Urinary bladder (tissue), 4 donors: ENCODE measurements around the gene ANKS4B. TPM values are rescaled to one million over a fixed set of nuclear protein-coding genes. Genes with fewer than 3 reads are reported as not detected.
"Not testable (repeated sequence)": the region's sequence is repeated elsewhere in the genome, so short reads cannot be mapped to it uniquely, and the experiment has no call there.

Experiments
- DNase-seq: peaks from one replicate; pipeline ENCODE4 v3.0.0-alpha.2; 2015; ENCODE audit errors: extremely low spot score
- H3K27ac ChIP-seq: one replicate; pipeline ENCODE4 v1.5.1; 2013; ENCODE audit warnings: low read depth, mild to moderate bottlenecking, moderate library complexity
- H3K36me3 ChIP-seq: one replicate; pipeline ENCODE4 v1.6.1; 2013; ENCODE audit warnings: mild to moderate bottlenecking, moderate library complexity; ENCODE audit not compliant: insufficient read depth
- H3K4me1 ChIP-seq: one replicate; pipeline ENCODE4 v1.6.1; 2013; ENCODE audit warnings: mild to moderate bottlenecking, moderate library complexity; ENCODE audit not compliant: insufficient read depth
- H3K4me3 ChIP-seq: one replicate; pipeline ENCODE4 v1.5.1; 2013; ENCODE audit warnings: low read depth, low read length
- WGBS: extraction: QIAGEN DNeasy Blood & Tissue Kit; methylation state at CpG from one replicate; pipeline ENCODE4 v1.1.7; 2013; 5-methylcytosine and 5-hydroxymethylcytosine counted together
- polyA plus RNA-seq: library from polyadenylated mRNA; stranded (reverse); fragments of 200-250 nt; gene quantifications from one replicate; pipeline ENCODE4 v1.2.3, GENCODE V29; 2013
- total RNA-seq: library from RNA; depleted of rRNA; stranded (reverse); fragments of >200 nt; gene quantifications from one replicate; pipeline ENCODE4 v1.2.3, GENCODE V29; 2014
- donor health status: healthy with polysubstance abuse.
- donor health status: healthy.

The ANKS4B gene
- total and polyA plus RNA-seq, 2 donors, result 0.01 to 0.05 TPM

GRCh38 chr16:21226749-21227148 is 6.8 kb upstream of the ANKS4B start:
- no peak for DNase-seq
- Histone ChIP-seq H3K4me3 (no peak overlapping the region), H3K36me3 (no peaks in the 10 kb centered on the region), H3K4me1 (no peaks in the 10 kb centered on the region), H3K27ac (no peak overlapping the region)

DNA sequence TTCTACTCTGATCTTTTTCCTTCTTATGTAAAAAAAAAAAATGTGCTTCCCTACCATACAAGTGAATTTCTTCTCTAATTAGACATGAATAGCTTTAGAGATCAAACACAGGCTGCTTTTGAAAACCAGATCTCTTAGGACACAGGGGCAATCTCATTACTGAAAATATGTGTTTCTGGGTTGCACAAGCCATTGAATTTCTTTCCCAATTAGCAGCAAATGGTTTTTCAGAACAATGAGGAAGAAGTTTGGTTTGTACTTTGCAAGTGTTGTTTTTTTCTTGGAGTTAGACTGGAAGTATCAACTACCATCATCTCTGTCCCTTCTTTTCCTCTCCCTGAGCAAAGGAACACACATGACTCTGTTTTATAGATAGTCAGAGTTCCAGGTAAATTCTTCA is 5.6 kb upstream of the ANKS4B start:
- no peak overlapping the region for H3K4me3 ChIP-seq
- H3K36me3 ChIP-seq, result no peaks in the 10 kb centered on the region
- no peak for DNase-seq
- H3K4me1 ChIP-seq, result no peaks in the 10 kb centered on the region
- no peak overlapping the region for H3K27ac ChIP-seq

GRCh38 chr16:21228361-21228872 is 5.1 kb upstream of the ANKS4B start:
- 73% methylated on average over 2 of the region's 2 CpGs for WGBS
- Histone ChIP-seq H3K4me3 (no peak overlapping the region), H3K36me3 (no peaks in the 10 kb centered on the region), H3K4me1 (no peaks in the 10 kb centered on the region), H3K27ac (no peak overlapping the region)
- no peak for DNase-seq

GRCh38 chr16:21233045-21233520 is 416 bp upstream of the ANKS4B start:
- H3K27ac ChIP-seq, result no peak overlapping the region

GRCh38 chr16:21235199-21235585 is 1.7 kb downstream of the ANKS4B start:
- no peaks in the 10 kb centered on the region for H3K36me3 ChIP-seq
- H3K4me3 ChIP-seq, result no peak overlapping the region
- no peaks in the 10 kb centered on the region for H3K4me1 ChIP-seq
- no peak overlapping the region for H3K27ac ChIP-seq
- WGBS, result 80% methylated on average over 3 of the region's 3 CpGs
- no peak for DNase-seq

More at GRCh38 chr16:21233045-21233520, 416 bp upstream of the ANKS4B start:
- 97% methylated on average over 1 of the region's 1 CpG for WGBS
- no peaks in the 10 kb centered on the region for H3K4me1 ChIP-seq
- H3K36me3 ChIP-seq, result no peaks in the 10 kb centered on the region
- DNase-seq, result no peak
- H3K4me3 ChIP-seq, result no peak overlapping the region

- 83% methylated on average over 5 of the region's 5 CpGs for WGBS
- DNase-seq, result no peak
- Histone ChIP-seq H3K4me1 (no peaks in the 10 kb centered on the region), H3K4me3 (no peak overlapping the region), H3K36me3 (no peaks in the 10 kb centered on the region), H3K27ac (no peak overlapping the region)
Observed at GRCh38 chr16:21236831-21237230, 3.3 kb downstream of the ANKS4B start.

DNA sequence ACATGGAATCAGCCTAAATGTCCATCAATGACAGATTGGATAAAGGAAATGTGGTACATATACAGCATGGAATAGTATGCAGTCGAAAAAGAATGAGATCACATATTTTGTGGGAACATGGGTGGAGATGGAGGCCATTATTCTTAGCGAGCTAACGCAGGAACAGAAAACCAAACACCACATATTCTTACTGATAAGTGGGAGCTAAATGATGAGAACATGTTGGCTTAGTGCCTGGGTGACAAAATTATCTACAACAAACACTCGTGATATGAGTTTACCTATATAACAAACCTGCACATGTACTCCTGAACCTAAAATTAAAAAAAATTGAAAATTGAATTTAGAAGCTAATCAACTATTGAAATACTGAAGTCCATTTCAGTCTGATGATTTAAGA is 6.1 kb downstream of the ANKS4B start:
- WGBS, result 61% methylated on average over 4 of the region's 4 CpGs
- H3K4me3 ChIP-seq, result no peak overlapping the region
- no peaks in the 10 kb centered on the region for H3K4me1 ChIP-seq
- H3K36me3 ChIP-seq, result no peaks in the 10 kb centered on the region
- DNase-seq, result no peak
- H3K27ac ChIP-seq, result no peak overlapping the region

GRCh38 chr16:21242756-21243155 is 9.3 kb downstream of the ANKS4B start:
- Histone ChIP-seq H3K4me3 (no peak overlapping the region), H3K27ac (no peak overlapping the region), H3K4me1 (no peaks in the 10 kb centered on the region), H3K36me3 (no peaks in the 10 kb centered on the region)
- DNase-seq, result no peak
- 26% methylated on average over 2 of the region's 2 CpGs for WGBS

GRCh38 chr16:21244518-21245215 is 11.2 kb downstream of the ANKS4B start:
- Histone ChIP-seq H3K4me3 (no peak overlapping the region), H3K4me1 (no peaks in the 10 kb centered on the region), H3K36me3 (no peaks in the 10 kb centered on the region), H3K27ac (no peak overlapping the region)
- no peak for DNase-seq
- WGBS, result 54% methylated on average over 7 of the region's 7 CpGs

DNA sequence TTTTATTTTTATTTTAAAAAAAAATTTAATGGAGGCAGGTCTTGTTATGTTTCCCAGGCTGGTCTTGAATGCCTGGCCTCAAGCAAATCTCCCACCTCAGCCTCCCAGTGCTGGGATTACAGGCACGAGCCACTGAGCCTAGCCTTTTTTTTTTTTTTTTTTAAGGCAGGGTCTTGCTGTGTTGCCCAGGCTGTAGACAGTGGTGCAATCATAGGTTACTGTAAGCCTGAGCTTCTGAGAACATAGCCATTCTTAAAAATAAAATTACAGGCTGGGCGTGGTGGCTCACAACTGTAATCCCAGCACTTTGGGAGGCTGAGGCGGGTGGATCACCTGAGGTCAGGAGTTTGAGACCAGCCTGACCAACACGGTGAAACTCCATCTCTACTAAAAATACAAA is 14.7 kb downstream of the ANKS4B start:
- not testable (repeated sequence) for H3K4me3 ChIP-seq, DNase-seq, H3K36me3 ChIP-seq, H3K4me1 ChIP-seq, H3K27ac ChIP-seq
- WGBS, result 90% methylated on average over 4 of the region's 4 CpGs

DNA sequence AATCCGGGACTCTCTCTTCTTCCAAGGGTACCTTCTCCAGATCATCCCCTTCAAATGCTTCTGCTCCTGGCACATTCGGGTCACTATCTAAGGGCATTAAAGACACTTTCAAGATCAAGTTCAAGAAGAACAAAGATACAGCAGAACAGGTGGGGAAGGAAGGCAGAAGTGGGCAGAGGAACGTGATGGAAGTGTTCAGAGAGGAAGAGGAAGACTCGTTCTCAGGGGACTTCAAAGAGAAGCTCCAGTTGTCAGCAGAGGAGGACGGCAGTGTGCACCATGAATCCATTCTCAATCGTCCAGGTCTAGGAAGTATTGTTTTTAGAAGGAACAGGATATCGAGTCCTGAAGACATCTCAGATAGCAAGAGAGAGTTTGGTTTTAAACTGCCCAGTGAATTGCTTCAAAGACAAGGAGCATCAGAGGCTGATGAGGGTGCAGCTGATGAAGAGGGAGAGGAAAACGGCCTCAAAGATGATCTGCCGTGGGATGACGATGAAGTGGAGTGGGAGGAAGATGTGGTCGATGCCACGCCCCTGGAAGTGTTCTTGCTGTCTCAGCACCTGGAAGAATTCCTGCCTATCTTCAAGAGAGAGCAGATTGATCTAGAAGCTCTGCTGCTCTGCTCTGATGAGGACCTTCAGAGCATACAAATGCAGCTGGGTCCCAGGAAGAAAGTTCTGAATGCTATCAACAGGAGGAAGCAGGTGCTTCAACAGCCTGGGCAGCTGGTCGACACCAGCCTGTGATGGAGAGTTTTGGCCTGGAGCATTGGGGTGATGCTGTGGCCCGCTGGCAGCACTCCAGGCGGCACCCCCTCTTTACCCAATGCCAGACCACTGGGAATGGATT is 16.8 kb downstream of the ANKS4B start:
- 88% methylated on average over 15 of the region's 15 CpGs for WGBS
- no peak for DNase-seq

DNA sequence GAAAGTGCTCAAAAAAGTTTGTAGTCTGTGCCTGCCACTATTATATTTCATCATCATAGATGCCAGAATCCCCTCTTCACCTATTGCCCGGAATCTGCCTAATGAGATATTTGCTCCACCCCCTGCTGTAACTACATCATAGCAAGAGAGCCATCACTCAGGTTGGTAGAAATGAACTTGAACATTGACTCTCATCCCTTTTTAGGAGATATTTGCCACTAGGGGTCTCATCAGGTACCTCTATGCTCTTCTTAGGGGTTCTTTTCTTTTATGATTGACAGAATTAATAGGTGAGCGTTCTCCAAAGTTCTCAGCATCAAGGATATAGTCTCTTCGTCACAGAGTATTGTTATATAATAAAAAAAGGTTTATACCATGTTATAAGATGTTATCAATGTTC is 20.0 kb downstream of the ANKS4B start:
- WGBS, result 84% methylated on average over 3 of the region's 3 CpGs
- DNase-seq, result no peak
- H3K4me3 ChIP-seq, result no peak overlapping the region
- H3K27ac ChIP-seq, result no peak overlapping the region
- no peaks in the 10 kb centered on the region for H3K4me1 ChIP-seq
- H3K36me3 ChIP-seq, result no peaks in the 10 kb centered on the region

More for the DNA sequence above, 16.8 kb downstream of the ANKS4B start:
- Histone ChIP-seq H3K4me1 (no peaks in the 10 kb centered on the region), H3K36me3 (no peaks in the 10 kb centered on the region), H3K27ac (no peak overlapping the region), H3K4me3 (no peak overlapping the region)

DNA sequence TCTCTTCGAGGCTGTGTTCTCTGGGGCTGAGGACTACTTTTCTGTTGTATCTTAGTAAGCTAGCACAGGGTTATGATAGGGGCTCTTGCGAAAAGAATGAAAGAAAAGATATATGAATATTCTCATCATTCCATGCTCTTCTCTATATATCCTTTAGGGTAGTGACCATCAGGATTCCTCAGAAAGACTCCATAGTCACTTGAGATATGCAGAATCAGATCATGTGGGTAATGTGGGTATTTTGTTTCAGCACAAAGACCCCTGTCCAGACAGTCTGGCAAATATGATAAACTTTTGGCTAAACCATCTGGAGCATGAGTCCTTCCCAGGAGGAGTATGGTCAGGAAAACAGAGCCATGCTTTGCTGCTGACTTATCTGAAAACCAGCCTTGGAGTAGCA is 23.1 kb downstream of the ANKS4B start:
- DNase-seq, result no peak
- Histone ChIP-seq H3K27ac (no peak overlapping the region), H3K36me3 (no peaks in the 10 kb centered on the region), H3K4me1 (no peaks in the 10 kb centered on the region), H3K4me3 (no peak overlapping the region)
- 91% methylated on average over 2 of the region's 2 CpGs for whole genome bisulfite sequencing

- DNase-seq, result no peak
- no peak overlapping the region for H3K4me3 ChIP-seq
- no peaks in the 10 kb centered on the region for H3K36me3 ChIP-seq
- no peaks in the 10 kb centered on the region for H3K4me1 ChIP-seq
- 83% methylated on average over 4 of the region's 4 CpGs for WGBS
- no peak overlapping the region for H3K27ac ChIP-seq
Observed at GRCh38 chr16:21257284-21257683, 23.8 kb downstream of the ANKS4B start.
